ENCODE results near the gene EPHB2.

The EPHB2 gene

GRCh38 chr1:22804969-22805671 is 94.5 kb downstream of the EPHB2 start:
- DNase-seq: no peak

GRCh38 chr1:22805672-22806038 is 95.0 kb downstream of the EPHB2 start:
- no peak for DNase-seq

GRCh38 chr1:22806584-22806983 is 95.9 kb downstream of the EPHB2 start:
- DNase-seq: peak; percentile 79 to 81

- no peak for DNase-seq
These were observed 96.7 kb downstream of the EPHB2 start for GRCh38 chr1:22807340-22807739.

- DNase-seq: no peak
These were observed 97.6 kb downstream of the EPHB2 start for GRCh38 chr1:22808186-22808675.

- peak; percentile 25 to 63 for DNase-seq
These were observed 98.2 kb downstream of the EPHB2 start for GRCh38 chr1:22808676-22809483.

- no peak for DNase-seq
These were observed 99.1 kb downstream of the EPHB2 start for GRCh38 chr1:22809783-22810182.

- DNase-seq: no peak
These were observed 99.7 kb downstream of the EPHB2 start for GRCh38 chr1:22810378-22810777.

GRCh38 chr1:22812092-22812880 is 101.6 kb downstream of the EPHB2 start:
- no peak for DNase-seq

- no peak for DNase-seq
These were observed 102.6 kb downstream of the EPHB2 start for GRCh38 chr1:22812993-22813790.

GRCh38 chr1:22814176-22815042 is 103.8 kb downstream of the EPHB2 start:
- peak; percentile 69 to 70 for DNase-seq

GRCh38 chr1:22815043-22815365 is 104.4 kb downstream of the EPHB2 start:
- DNase-seq: no peak

- peak in 1 of 2 donors; percentile 14 for DNase-seq
These were observed 104.9 kb downstream of the EPHB2 start for GRCh38 chr1:22815421-22816066.

GRCh38 chr1:22816067-22816775 is 105.6 kb downstream of the EPHB2 start:
- no peak for DNase-seq

- no peak for DNase-seq
These were observed 106.2 kb downstream of the EPHB2 start for GRCh38 chr1:22816803-22817202.

GRCh38 chr1:22817462-22817861 is 106.8 kb downstream of the EPHB2 start:
- no peak for DNase-seq

GRCh38 chr1:22818061-22818770 is 107.6 kb downstream of the EPHB2 start:
- DNase-seq: no peak

GRCh38 chr1:22819361-22819760 is 108.7 kb downstream of the EPHB2 start:
- no peak for DNase-seq

GRCh38 chr1:22821027-22821426 is 110.4 kb downstream of the EPHB2 start:
- no peak for DNase-seq

GRCh38 chr1:22822371-22822770 is 111.7 kb downstream of the EPHB2 start:
- DNase-seq: no peak

All from hippocampal formation (tissue), 2 donors.